ENCODE results near the gene ZNF200.
"Not testable (repeated sequence)": the region's sequence is repeated elsewhere in the genome, so short reads cannot be mapped to it uniquely, and the experiment has no call there.

The ZNF200 gene, protein sequence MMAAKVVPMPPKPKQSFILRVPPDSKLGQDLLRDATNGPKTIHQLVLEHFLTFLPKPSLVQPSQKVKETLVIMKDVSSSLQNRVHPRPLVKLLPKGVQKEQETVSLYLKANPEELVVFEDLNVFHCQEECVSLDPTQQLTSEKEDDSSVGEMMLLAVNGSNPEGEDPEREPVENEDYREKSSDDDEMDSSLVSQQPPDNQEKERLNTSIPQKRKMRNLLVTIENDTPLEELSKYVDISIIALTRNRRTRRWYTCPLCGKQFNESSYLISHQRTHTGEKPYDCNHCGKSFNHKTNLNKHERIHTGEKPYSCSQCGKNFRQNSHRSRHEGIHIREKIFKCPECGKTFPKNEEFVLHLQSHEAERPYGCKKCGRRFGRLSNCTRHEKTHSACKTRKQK

DNA sequence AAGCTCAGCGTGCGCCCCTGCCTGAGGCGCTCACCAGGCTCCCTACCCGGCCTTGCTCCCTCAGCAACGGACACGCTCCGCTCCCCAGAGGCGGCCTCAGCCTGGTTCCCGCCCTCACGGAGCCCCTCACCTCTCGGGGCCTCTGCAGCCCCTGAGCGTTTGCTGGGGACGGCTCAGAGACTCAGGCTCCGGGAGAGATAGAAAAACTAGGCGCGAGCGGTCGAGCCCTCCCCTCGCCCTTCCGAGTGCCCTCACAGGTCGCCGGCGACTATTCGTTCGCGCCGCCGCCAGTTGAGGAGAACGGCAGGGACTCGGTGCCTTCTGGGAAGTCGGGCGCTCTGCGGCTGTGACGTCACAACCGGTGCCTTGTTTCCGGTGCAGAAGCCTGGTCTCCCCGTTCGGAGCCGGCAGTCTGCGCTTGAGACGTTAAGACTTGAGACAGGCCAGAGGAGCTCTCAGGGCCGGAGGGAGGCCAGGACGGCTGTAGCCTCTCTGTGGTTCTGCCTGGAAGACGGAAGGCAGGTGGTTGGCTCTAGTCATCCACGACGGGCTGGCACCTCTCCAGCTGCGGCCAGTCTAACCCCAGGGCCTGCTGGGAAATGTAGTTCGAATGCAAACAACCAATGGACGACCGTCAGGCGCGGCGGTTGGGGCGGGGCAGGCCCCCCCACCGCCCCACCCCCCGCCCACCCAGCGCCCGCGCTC is at the start of gene ZNF200:
Gene ZNF200, minus strand, starts transcription at position 302 of the 705 bp plus-strand sequence. CDS start 1,403 bp downstream, outside the sequence.
- Histone ChIP-seq H3K9me3 (ENCODE audit: control insufficient read depth, low read length) (no peaks in the 10 kb centered on the region), H3K36me3 (ENCODE audit: control insufficient read depth, insufficient read depth, low read length) (peaks cover 12% of the 10 kb centered on the region), H3K27me3 (ENCODE audit: control insufficient read depth, insufficient read depth, low read length) (no peaks in the 10 kb centered on the region), H3K4me3 (ENCODE audit: low read length) (peak within 1 kb of the TSS; percentile 83), H3K4me1 (ENCODE audit: control insufficient read depth, insufficient read depth, low read length) (peaks cover 12% of the 10 kb centered on the region), H3K9ac (ENCODE audit: low read length) (peak within 1 kb of the TSS; percentile 86)

DNA sequence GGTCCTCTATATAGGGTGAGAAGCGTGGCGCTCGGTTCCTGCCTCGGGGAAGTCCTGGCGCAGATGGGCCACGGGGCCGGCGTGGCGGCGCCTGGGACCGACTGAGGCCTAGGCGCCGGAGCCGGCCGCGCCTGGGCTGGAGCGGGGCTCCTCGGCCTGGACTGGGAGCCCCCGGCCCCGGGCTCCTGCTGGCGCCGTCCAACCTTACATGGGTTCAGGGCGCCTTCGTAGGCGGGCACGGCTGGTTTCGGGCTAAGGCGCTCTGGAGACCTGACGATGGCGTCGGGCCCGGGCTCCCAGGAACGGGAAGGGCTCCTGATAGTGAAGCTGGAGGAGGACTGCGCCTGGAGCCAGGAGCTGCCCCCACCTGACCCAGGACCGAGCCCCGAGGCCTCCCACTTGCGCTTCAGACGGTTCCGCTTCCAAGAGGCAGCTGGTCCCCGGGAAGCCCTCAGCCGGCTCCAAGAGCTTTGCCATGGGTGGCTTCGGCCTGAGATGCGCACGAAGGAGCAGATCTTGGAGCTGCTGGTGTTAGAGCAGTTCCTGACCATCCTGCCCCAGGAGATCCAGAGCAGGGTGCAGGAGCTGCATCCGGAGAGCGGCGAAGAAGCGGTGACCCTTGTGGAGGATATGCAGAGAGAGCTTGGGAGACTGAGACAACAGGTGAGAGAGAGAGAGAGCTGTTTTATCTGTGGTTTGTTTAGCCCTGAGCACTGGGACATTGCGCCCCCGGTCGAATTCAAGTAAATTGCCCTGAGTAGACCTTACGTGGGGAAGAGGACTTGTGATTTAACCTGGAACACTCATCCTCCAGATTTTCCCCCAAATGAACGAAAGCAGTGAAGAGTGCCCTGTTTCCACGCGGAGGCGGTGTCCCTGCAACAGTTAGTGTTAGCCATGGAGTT is 48.8 kb upstream of the ZNF200 start:
- Histone ChIP-seq H3K9ac (ENCODE audit: low read length) (peak overlapping the region; percentile 81), H3K4me3 (ENCODE audit: low read length) (peak overlapping the region; percentile 85), H3K9me3 (ENCODE audit: control insufficient read depth, low read length) (peaks cover 7% of the 10 kb centered on the region), H3K36me3 (ENCODE audit: control insufficient read depth, insufficient read depth, low read length) (peaks cover 13% of the 10 kb centered on the region), H3K27me3 (ENCODE audit: control insufficient read depth, insufficient read depth, low read length) (no peaks in the 10 kb centered on the region), H3K4me1 (ENCODE audit: control insufficient read depth, insufficient read depth, low read length) (peaks cover 6% of the 10 kb centered on the region)

DNA sequence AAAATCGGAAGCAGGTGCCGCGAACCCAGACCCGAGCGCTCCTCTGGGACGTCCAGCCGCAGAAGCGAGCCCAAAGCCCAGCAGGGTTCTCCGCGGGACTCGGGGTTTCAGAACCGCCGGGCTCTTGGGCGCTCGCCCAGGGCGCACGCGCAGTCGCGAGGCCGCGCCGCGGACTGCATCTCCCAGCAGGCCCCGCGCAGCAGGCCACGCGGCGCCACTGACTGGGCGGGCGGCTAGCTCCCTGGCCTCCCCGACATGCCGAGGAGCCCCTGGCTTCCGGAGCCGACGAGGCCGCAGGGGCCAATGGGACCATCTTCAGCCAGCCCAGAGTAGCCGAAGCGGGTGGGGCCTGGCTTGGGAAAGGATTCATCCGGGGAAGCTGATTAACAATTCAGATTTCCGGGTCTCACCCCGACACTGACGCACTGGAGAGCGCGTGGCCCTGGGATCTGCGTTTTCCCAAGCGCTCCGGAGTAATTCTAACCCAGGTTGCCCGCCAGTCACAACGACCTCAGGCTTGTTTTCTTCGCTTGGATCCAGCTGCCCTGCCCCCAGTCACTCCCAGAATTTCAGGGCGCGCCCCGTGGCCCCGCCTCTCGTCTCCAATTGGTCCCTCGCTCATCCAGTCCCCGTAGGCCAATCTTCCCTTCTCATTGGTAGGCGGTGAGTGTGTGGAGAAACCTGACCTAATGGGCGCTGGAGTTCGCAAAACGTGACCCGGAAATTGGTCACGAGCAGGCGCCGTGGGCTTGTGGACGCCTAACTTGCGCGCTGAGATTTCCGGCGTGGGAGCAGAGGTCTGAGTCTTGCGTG is 48.0 kb upstream of the ZNF200 start, which contains the start of gene ZNF263:
Gene ZNF263, plus strand, starts transcription at position 762 of the 813 bp plus-strand sequence. CDS start 328 bp downstream, outside the sequence.
- Histone ChIP-seq H3K27me3 (ENCODE audit: control insufficient read depth, insufficient read depth, low read length) (no peaks in the 10 kb centered on the region), H3K9me3 (ENCODE audit: control insufficient read depth, low read length) (no peaks in the 10 kb centered on the region), H3K36me3 (ENCODE audit: control insufficient read depth, insufficient read depth, low read length) (peaks cover 13% of the 10 kb centered on the region), H3K9ac (ENCODE audit: low read length) (peak within 1 kb of the TSS; percentile 81), H3K4me3 (ENCODE audit: low read length) (peak within 1 kb of the TSS; percentile 85), H3K4me1 (ENCODE audit: control insufficient read depth, insufficient read depth, low read length) (peaks cover 6% of the 10 kb centered on the region)

DNA sequence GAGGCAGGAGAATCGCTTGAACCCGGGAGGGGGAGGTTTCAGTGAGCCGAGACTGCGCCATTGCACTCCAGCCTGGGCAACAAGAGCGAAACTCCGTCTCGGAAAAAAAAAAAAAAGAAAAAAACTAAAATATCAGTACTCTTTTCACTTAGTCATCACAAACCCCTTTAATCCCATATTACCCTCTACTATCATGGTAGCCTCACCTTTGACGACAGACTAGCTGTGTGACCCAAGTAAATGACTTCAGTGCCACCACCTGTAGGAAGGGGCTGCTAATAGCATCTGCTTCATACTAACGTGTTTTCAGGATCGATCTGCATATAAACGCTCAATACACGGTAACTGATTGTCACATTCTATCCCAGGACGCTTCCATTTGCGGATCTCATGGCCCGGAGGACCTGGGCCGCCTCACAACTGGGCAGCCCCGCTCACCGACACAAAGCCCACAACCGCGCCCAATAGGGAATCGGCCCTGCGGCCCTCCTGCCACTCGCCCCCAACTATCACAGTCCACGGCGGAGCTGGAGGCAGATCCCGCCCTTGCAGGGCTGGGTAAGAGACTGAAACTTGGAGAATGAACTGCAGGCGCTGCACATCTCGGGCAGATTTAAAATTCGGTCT is 47.3 kb upstream of the ZNF200 start:
- H3K27me3 ChIP-seq (ENCODE audit: control insufficient read depth, insufficient read depth, low read length), result no peaks in the 10 kb centered on the region
- H3K9me3 ChIP-seq (ENCODE audit: control insufficient read depth, low read length), result no peaks in the 10 kb centered on the region
- peaks cover 13% of the 10 kb centered on the region for H3K36me3 ChIP-seq (ENCODE audit: control insufficient read depth, insufficient read depth, low read length)
- H3K9ac ChIP-seq (ENCODE audit: low read length), result peak overlapping the region; percentile 81
- H3K4me1 ChIP-seq (ENCODE audit: control insufficient read depth, insufficient read depth, low read length), result peaks cover 6% of the 10 kb centered on the region
- H3K4me3 ChIP-seq (ENCODE audit: low read length), result peak overlapping the region; percentile 85

DNA sequence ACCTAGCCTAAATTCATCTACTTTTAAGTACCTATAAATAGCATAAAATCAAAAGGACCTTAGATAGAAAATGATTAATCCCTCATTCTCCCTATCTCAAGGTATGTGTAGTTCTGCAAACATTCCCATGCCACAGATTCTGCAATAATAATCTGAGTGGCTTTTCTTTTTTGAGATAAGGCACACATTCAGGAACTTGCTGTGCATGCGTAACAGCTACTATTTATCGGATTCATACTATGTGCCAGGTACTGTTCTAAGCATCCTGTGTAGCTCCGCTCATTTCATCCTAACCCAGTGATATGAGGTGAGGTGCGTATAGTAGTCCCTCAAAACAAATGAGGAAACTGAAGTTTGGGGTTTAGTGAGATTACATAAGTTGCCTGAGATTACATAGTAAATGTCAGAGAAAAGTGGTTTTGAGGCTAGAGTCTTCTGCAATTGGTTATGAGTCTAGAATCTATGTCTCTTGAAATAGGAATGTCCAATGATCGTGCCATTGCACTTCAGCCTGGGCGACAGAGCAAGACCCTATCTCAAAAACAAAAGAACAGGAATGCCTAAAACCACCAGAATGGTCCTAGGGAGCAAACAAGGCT is 46.4 kb upstream of the ZNF200 start:
- H3K4me1 ChIP-seq (ENCODE audit: control insufficient read depth, insufficient read depth, low read length), result peaks cover 6% of the 10 kb centered on the region
- no peak overlapping the region for H3K4me3 ChIP-seq (ENCODE audit: low read length)
- H3K9me3 ChIP-seq (ENCODE audit: control insufficient read depth, low read length), result no peaks in the 10 kb centered on the region
- no peak overlapping the region for H3K9ac ChIP-seq (ENCODE audit: low read length)
- peaks cover 7% of the 10 kb centered on the region for H3K36me3 ChIP-seq (ENCODE audit: control insufficient read depth, insufficient read depth, low read length)
- H3K27me3 ChIP-seq (ENCODE audit: control insufficient read depth, insufficient read depth, low read length), result no peaks in the 10 kb centered on the region

DNA sequence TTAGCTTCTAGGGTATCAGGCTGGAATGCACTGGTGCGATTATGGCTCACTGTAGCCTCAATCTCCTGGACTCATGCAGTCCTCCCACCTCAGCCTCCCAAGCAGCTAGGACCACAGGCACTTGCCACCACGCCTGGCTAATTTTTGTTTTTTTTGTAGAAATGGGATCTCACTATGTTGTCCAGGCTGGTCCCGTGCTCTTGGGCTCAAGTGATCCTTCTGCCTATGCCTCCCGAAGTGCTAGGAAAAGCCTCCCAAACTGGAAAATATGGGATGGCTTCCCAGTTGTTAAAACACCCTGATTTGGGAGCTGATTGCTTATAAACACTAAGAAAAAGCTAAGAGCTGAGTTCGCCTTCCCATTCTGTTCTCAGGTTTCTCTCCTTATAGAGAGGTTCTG is 41.7 kb upstream of the ZNF200 start:
- no peak overlapping the region for H3K4me3 ChIP-seq (ENCODE audit: low read length)
- no peaks in the 10 kb centered on the region for H3K4me1 ChIP-seq (ENCODE audit: control insufficient read depth, insufficient read depth, low read length)
- no peaks in the 10 kb centered on the region for H3K27me3 ChIP-seq (ENCODE audit: control insufficient read depth, insufficient read depth, low read length)
- no peak overlapping the region for H3K9ac ChIP-seq (ENCODE audit: low read length)
- no peaks in the 10 kb centered on the region for H3K36me3 ChIP-seq (ENCODE audit: control insufficient read depth, insufficient read depth, low read length)
- H3K9me3 ChIP-seq (ENCODE audit: control insufficient read depth, low read length), result no peaks in the 10 kb centered on the region

DNA sequence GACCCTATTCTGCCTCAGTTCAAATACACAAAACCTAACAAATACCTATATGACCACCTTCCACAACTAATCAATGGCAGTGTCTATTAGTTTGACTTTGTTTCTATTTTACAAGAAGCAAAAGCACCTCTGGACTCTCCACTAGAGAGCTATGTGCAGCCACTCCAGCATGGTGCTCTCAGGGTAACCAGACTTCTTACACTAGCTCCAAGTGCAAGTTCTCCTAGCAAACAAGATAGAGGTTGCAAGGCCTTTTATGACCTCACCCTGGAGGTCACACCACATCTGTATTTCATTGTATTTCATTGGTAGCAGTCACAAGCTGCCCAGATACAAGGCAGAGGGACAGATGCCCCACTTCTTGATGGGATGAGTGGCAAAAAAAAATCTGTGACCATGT is 40.0 kb upstream of the ZNF200 start:
- H3K36me3 ChIP-seq (ENCODE audit: control insufficient read depth, insufficient read depth, low read length), result no peaks in the 10 kb centered on the region
- H3K4me1 ChIP-seq (ENCODE audit: control insufficient read depth, insufficient read depth, low read length), result no peaks in the 10 kb centered on the region
- H3K27me3 ChIP-seq (ENCODE audit: control insufficient read depth, insufficient read depth, low read length), result no peaks in the 10 kb centered on the region
- H3K4me3 ChIP-seq (ENCODE audit: low read length), result no peak overlapping the region
- H3K9ac ChIP-seq (ENCODE audit: low read length), result no peak overlapping the region
- H3K9me3 ChIP-seq (ENCODE audit: control insufficient read depth, low read length), result no peaks in the 10 kb centered on the region

DNA sequence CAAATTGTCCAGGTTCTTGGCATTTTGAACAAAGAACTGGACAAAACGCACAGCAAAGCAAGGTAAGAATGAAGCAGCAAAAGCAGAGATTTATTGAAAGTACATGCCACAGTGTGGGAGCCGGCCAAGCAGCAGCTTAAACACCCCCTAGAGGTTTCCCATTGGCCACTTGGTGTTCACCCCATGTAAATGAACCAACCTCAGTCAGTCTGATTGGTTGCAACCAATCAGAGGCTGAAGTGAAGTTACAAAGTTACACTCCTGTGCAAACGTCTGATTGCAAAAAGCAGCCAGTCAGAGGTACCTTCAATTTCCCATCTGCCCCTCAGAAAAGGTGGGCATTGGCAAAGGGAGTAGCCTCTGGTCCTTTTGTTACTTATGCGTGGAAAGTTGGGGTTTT is 39.5 kb upstream of the ZNF200 start:
- H3K9ac ChIP-seq (ENCODE audit: low read length), result no peak overlapping the region
- H3K36me3 ChIP-seq (ENCODE audit: control insufficient read depth, insufficient read depth, low read length), result no peaks in the 10 kb centered on the region
- no peaks in the 10 kb centered on the region for H3K9me3 ChIP-seq (ENCODE audit: control insufficient read depth, low read length)
- no peaks in the 10 kb centered on the region for H3K27me3 ChIP-seq (ENCODE audit: control insufficient read depth, insufficient read depth, low read length)
- no peaks in the 10 kb centered on the region for H3K4me1 ChIP-seq (ENCODE audit: control insufficient read depth, insufficient read depth, low read length)
- no peak overlapping the region for H3K4me3 ChIP-seq (ENCODE audit: low read length)

DNA sequence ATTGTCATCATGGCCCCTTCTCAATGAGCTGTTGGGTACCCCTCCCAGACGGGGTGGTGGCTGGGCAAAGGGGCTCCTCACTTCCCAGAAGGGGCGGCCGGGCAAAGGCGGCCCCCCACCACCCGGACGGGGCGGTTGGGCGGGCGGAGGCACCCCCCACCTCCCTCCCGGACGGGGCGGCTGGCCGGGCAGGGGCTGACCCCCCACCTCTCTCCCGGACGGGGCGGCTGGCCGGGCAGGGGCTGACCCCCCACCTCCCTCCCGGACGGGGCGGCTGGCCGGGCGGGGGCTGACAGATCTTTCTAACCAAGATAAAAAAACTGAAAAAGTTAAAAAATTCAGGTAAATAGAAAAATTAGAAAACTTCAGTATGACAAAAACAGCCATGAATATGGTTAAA is 36.3 kb upstream of the ZNF200 start:
- not testable (repeated sequence) for H3K36me3 ChIP-seq (ENCODE audit: control insufficient read depth, insufficient read depth, low read length); H3K9me3 ChIP-seq (ENCODE audit: control insufficient read depth, low read length); H3K27me3 ChIP-seq (ENCODE audit: control insufficient read depth, insufficient read depth, low read length); H3K4me3 ChIP-seq (ENCODE audit: low read length); H3K4me1 ChIP-seq (ENCODE audit: control insufficient read depth, insufficient read depth, low read length); H3K9ac ChIP-seq (ENCODE audit: low read length)

DNA sequence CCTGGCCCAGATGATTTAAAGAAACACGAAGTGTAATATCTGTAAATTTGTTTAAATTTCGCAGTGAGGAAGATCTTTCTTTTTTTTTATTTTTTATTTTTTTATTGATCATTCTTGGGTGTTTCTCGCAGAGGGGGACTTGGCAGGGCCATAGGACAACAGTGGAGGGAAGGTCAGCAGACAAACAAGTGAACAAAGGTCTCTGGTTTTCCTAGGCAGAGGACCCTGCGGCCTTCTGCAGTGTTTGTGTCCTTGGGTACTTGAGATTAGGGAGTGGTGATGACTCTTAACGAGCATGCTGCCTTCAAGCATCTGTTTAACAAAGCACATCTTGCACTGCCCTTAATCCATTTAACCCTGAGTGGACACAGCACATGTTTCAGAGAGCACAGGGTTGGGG is 35.8 kb upstream of the ZNF200 start:
- H3K36me3 ChIP-seq (ENCODE audit: control insufficient read depth, insufficient read depth, low read length); H3K4me3 ChIP-seq (ENCODE audit: low read length); H3K9ac ChIP-seq (ENCODE audit: low read length); H3K4me1 ChIP-seq (ENCODE audit: control insufficient read depth, insufficient read depth, low read length); H3K27me3 ChIP-seq (ENCODE audit: control insufficient read depth, insufficient read depth, low read length); H3K9me3 ChIP-seq (ENCODE audit: control insufficient read depth, low read length): not testable (repeated sequence)

All from mucosa of stomach (tissue), 1 donor.